ENCODE results near the gene GOLGB1.
A peak's percentile ranks its signal among the peaks of the same experiment; 100 is the strongest.
"Not testable (repeated sequence)": the region's sequence is repeated elsewhere in the genome, so short reads cannot be mapped to it uniquely, and the experiment has no call there.

The GOLGB1 gene

GRCh38 chr3:121749276-121750086 lies at the start of gene GOLGB1:
GOLGB1 (minus strand) TSS chr3:121749741; CDS start chr3:121730971, 18,770 bp downstream.
- DNase-seq (ENCODE audit: low spot score) = peak; percentile 93

- DNase-seq (ENCODE audit: low spot score) = no peak
These were observed 47.4 kb upstream of the GOLGB1 start for GRCh38 chr3:121796970-121797369.

DNA sequence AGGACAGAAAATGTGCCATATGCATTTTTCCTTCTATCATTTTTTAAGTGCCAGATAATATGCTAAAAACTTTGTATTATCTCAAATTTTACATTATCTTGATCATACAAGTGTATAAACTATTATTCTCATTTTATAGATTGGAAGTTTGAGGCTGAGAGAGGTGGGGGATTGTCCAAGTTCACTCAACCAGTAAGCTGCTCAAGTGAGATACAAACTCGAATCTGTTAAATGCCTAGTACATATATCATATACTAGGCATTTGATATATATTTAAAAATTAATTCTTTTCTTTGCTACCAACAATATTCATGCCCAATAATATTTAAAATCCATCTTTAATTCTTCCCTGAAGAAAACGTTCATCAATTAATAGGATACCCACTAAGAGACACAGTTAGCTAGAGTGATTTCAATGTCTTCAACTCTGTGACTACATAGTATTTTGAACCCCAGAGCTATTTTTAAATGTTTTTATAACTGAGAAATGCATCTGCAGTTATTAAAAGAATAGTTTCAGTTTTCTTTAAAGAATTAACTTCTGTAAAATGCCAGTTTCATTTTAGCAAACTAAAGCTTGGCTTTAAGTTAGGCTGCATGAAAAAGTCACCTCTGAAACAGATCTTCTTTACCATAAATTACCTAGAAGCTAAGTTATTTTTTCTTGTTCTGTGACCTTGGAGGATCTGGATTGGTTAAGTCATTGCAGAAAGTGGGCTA lies 44.9 kb upstream of the GOLGB1 start:
- DNase-seq (ENCODE audit: low spot score) = no peak

GRCh38 chr3:121793078-121793477 lies 43.5 kb upstream of the GOLGB1 start:
- no peak for DNase-seq (ENCODE audit: low spot score)

- peak; percentile 20 for DNase-seq (ENCODE audit: low spot score)
These were observed 36.9 kb upstream of the GOLGB1 start for GRCh38 chr3:121786485-121786884.

DNA sequence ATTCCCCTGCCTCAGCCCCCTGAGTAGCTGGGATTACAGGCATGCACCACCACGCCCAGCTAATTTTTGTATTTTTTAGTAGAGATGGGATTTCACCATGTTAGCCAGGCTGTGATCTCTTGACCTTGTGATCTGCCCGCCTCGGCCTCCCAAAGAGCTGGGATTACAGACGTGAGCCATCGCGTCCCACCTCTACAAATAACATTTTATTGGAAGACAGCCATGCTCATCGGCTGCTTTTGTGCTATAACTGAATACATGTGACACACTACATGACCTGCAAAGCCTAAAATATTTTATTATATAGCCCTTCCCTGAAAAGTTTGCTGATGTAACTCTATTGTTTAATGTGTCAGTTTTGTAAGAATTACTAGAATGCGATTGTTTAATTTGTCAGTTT lies 33.2 kb upstream of the GOLGB1 start:
- DNase-seq (ENCODE audit: low spot score) = not testable (repeated sequence)

GRCh38 chr3:121781611-121782010 lies 32.1 kb upstream of the GOLGB1 start:
- DNase-seq (ENCODE audit: low spot score) = no peak

- DNase-seq (ENCODE audit: low spot score) = not testable (repeated sequence)
These were observed 25.6 kb upstream of the GOLGB1 start for GRCh38 chr3:121775095-121775494.

- no peak for DNase-seq (ENCODE audit: low spot score)
These were observed 19.7 kb upstream of the GOLGB1 start for GRCh38 chr3:121769246-121769645.

DNA sequence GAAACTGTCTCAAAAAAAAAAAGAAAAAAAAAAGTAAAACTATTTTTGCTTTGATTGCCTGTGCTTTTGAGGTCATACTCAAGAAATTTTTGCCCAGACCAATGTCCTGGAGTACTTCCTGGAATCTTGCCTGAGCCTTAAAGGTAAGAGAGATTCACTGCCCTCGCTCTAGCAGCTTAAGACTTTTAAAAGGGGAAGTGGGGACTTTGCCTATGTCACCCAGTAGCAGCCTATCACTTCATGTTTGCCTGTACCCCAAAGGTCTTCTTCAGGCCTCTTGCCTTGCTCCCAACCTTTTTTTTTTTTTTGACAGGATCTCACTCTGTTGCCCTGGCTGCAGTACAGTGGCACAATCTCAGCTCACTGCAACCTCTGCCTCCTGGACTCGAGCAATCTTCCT lies 18.9 kb upstream of the GOLGB1 start:
- no peak for DNase-seq (ENCODE audit: low spot score)

- DNase-seq (ENCODE audit: low spot score) = no peak
These were observed 10.1 kb upstream of the GOLGB1 start for GRCh38 chr3:121759541-121760202.

- DNase-seq (ENCODE audit: low spot score) = no peak
These were observed 9.3 kb upstream of the GOLGB1 start for GRCh38 chr3:121758727-121759450.

DNA sequence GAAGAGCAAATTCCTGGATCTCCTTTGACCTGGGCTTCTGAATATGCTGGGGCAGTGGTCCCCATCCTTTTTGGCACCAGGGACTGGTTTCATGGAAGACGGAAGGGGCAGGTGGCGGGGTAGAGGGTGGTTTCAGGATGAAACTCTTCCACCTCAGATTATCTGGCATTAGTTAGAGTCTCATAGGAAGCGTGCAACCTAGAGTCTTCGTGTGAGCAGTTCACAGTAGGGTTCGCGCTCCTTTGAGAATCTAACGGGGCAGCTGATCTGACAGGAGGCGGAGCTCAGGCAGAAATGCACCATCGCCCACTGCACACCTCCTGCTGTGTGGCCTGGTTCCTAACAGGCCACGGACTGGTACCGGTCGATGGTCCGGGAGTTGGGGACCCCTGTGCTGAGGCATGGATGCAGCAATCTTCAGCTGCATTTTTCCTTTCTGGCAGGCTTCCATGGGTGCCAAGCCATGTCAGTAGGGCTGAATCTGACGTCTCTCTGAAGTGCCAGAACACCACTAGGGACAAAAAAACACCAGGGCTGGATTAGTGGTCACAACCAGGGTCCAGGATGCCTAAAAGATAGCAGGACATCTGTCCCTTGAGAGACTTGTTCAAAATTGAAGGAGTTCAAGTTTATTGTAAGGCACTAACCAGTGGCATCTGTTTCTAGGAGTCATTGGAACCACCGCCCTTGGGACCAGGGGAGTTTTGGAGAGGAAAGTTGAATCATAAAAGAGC lies 8.4 kb upstream of the GOLGB1 start:
- no peak for DNase-seq (ENCODE audit: low spot score)

GRCh38 chr3:121757087-121757811 lies 7.7 kb upstream of the GOLGB1 start:
- no peak for DNase-seq (ENCODE audit: low spot score)

GRCh38 chr3:121752772-121753171 lies 3.2 kb upstream of the GOLGB1 start:
- DNase-seq (ENCODE audit: low spot score) = no peak

DNA sequence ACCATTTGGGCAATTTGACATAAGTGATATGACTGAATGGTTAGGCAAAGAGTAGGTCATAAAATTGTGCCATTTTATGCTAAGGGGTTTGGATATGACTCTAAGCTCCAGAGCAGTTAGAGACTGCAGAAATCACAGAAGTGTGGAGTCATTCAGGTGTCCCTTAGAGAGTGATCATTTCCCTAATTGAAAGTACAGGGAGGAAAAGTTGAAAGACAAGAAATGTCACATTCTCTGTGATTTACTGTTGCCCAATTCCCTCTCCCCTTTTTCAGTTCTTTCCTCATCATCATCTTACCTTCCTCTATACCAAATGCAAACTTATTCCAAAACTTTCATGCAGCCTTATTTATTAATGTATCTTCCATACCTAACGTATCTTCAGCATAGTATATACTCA lies 2.7 kb upstream of the GOLGB1 start:
- DNase-seq (ENCODE audit: low spot score) = no peak

GRCh38 chr3:121750087-121750415 lies 510 bp upstream of the GOLGB1 start:
- no peak for DNase-seq (ENCODE audit: low spot score)

DNA sequence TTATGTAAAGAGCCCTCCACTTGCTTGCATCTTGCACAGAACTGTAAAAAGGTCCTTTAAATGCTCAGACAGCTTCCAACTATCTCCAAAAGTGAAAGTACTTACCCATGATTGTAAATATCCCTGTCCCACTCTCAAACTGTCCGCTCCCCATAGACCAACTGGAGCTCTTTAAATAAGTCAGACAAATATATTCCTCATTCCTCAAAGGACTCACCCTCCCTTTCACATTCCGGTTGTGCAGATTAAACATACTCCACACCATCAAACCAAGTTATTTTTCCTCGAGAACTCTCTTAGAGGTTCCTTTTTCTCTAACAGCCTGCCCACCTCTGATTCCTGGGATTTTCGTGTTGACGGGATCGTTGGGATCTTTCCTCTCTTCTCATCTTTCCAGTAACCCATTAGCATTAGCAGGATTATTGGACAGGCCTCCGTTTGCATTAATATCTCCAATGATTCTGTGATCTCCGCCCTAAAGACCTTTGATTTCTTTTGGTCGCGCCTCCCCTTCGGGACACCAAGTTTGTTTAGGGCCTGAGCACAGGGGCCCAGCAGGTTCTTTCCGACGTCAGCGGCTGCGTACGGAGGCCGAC lies 763 bp downstream of the GOLGB1 start:
- DNase-seq (ENCODE audit: low spot score) = no peak

GRCh38 chr3:121747976-121748375 lies 1.6 kb downstream of the GOLGB1 start:
- DNase-seq (ENCODE audit: low spot score) = no peak

DNA sequence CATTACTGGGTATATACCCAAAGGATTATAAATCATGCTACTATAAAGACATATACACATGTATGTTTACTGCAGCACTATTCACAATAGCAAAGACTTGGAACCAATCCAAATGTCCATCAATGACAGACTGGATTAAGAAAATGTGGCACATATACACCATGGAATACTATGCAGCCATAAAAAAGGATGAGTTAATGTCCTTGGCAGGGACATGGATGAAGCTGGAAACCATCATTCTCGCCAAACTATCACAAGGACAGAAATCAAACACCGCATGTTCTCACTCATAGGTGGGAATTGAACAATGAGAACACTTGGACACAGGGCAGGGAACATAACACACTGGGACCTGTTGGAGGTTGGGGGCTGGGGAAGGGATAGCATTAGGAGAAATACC lies 6.4 kb downstream of the GOLGB1 start:
- not testable (repeated sequence) for DNase-seq (ENCODE audit: low spot score)

- DNase-seq (ENCODE audit: low spot score) = no peak
These were observed 8.6 kb downstream of the GOLGB1 start for GRCh38 chr3:121740896-121741295.

All from AG08396 (cell line).